Stimulated activated CD4-positive, alpha-beta T cell treated with anti-CD3 and anti-CD28 coated beads, TNF-alpha, amount 100 ng/mL, for 1 hour (primary cell): ENCODE results near the gene SGF29.
"Not testable (repeated sequence)": the region's sequence is repeated elsewhere in the genome, so short reads cannot be mapped to it uniquely, and the experiment has no call there.

Experiments
- DNase-seq, 3 donors: peaks; one replicate each; pipeline ENCODE4 v3.0.0-alpha.2; 2020; ENCODE audit warnings: low read depth in 3 of 3, low spot score in 1 of 3

SGF29 gene

DNA sequence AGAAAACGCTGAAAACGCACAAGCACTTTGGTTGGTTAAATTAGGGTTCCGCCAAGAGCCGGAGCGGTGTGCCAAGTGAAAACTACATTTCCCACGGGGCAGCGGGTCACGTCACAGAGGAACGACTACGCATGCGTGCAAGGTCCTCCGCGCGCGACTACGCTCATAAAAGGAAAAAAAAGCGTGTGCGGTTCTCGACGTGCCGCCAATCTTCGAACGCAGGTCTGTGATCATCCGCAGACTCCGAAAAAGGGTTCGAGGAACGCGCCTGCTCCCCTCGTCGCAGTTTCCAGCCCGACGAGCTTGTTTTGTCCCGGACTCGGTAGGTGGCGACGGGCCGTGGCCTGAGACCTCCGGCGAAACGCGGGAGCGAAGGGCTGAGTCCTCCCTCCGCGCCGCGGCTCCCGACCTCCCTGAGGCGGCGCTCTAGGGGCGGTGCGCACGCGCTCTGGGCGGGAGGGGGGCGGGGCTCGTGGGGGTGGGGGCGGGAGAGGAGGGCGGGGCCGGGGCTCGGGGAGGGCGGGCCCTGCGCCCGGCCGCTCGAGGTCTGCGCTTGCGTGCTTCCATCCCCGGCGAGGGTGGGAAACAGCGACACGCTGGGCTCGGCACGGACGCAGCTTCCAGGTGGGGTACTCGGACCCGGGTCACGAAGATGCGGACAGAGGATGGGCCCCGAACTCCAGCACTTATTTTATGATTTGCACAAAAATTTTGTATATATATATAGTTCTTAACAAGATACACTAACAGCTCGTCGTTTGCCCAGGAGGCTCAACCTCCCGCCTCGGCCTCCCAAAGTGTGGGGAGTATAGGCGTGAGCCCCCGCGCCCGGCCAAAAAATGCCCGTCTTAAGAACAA lies at the start of gene SGF29:
Gene SGF29, plus strand, starts transcription at position 145 of the 858 bp plus-strand sequence. CDS start 27,150 bp downstream, outside the sequence.
- peak; percentile 82 to 89 (median 88) for DNase-seq

DNA sequence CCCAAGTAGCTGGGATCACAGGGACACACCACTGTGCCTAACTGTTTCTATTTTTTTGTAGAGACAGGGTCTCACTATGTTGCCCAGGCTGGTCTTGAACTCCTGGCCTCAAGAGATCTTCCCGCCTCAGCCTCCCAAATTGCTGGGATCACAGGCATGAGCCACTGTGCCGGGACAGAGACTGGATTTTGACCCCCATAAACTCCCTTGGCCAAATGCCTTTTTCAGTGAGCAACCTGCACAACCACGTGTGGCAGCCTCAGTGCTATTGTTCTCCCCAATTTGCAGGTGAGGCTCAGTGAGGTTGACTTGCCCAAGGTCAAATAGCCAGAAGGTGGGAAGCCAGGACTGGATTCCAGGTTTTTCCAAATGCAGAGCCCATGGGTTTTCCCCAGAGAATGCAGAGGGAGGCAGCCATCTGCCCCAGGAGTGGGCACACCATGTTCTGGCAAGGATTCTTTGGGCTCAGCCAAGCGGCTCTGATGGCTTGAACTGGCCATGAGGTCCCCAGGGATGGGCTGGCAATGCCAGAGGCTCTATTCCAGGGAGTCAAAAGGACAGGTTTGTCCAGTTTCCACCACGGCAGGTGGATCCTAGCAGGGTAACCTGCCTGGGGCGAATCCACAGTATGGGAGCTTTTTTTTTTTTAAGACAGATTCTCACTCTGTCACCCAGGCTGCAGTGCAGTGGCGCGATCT lies 48.9 kb upstream of the SGF29 start:
- no peak for DNase-seq

- no peak for DNase-seq
These were observed 48.1 kb upstream of the SGF29 start for GRCh38 chr16:28505489-28506137.

DNA sequence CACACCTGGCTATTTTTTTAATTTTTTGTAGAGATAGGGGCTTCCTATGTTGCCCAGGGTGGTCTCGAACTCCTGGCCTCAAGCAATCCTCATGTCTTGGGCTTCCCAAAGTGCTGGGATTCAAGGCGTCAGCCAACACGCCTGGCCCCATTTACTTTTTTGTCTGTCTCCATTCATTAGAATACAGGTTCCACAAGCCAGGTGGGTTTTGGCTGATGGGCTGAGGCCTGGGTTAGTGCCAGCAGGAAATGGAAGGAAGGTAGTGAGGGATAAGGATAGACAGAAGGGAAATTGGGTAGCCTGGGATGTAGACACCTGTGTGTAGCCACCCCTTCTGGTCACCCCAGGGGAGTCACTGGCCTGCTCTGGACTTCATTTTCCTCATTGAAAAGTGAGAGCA lies 42.7 kb upstream of the SGF29 start:
- DNase-seq: no peak

DNA sequence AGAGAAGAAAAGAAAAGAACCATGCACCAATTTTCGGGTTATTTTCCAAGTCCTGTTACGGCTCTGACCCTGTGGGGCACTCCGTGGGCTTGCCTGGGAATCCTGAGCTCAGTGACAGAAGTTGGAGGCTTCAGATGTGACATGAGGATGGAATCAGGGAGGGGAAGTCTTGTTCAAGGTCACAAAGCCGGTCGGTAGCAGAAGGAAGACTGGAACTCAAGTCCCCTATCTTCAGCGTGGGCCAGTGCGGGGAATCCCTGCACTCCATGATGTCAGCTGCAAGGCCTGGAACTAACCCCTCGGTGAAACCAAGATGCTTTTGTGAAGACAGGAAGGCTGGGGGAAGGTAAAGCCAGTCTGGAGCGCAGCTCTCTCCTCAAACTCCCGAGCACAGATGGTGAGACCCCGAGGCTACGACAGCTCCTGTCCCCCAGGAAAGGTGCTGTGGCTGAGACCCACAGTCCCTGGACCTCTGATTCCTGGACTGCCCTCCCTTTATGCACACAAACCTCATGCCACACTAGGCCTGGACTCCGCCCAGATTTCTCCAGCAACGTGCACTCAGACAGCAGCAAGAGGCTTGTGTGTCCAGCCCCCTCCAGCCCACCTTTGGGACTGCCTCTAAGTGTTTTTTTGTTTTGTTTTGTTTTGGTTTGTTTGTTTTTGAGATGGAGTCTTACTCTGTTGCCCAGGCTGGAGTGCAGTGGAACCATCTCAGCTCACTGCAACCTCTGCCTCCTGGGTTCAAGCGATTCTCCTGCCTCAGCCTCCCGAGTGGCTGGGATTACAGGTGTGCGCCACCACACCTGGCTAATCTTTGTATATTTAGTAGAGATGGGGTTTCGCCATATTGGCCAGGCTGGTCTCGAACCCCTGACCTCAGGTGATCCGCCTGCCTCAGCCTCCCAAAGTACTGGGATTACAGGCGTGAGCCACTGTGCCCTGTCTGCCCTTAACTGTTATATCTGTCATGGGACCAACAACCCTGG lies 41.6 kb upstream of the SGF29 start:
- no peak for DNase-seq

GRCh38 chr16:28513484-28514181 lies 40.1 kb upstream of the SGF29 start:
- no peak for DNase-seq

DNA sequence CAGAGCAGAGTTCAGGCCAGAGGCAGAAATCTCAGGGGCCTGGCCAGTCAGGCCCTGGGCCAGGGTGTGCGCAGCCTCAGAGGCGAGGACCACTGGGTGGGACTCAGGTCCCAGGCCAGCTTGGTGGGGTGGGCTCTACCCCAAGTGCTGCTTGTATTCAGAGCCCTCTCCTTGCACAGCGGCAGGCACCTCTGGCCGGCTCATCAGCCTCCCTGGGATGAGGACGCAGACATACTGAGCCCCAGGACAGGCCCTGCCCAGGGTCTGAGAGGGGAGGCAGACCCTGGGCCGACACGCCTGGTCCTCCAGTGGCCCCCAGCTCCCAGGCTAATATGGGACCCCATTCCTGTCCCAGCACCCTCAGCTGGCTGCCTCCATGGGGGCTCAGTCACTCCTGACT lies 39.5 kb upstream of the SGF29 start:
- no peak for DNase-seq

GRCh38 chr16:28520672-28521071 lies 33.0 kb upstream of the SGF29 start:
- no peak for DNase-seq

- no peak for DNase-seq
These were observed 32.3 kb upstream of the SGF29 start for GRCh38 chr16:28521436-28521835.

- DNase-seq: no peak
These were observed 30.9 kb upstream of the SGF29 start for GRCh38 chr16:28522792-28523191.

- no peak for DNase-seq
These were observed 29.0 kb upstream of the SGF29 start for GRCh38 chr16:28524681-28525171.

- DNase-seq: no peak
These were observed 27.3 kb upstream of the SGF29 start for GRCh38 chr16:28526201-28527099.

DNA sequence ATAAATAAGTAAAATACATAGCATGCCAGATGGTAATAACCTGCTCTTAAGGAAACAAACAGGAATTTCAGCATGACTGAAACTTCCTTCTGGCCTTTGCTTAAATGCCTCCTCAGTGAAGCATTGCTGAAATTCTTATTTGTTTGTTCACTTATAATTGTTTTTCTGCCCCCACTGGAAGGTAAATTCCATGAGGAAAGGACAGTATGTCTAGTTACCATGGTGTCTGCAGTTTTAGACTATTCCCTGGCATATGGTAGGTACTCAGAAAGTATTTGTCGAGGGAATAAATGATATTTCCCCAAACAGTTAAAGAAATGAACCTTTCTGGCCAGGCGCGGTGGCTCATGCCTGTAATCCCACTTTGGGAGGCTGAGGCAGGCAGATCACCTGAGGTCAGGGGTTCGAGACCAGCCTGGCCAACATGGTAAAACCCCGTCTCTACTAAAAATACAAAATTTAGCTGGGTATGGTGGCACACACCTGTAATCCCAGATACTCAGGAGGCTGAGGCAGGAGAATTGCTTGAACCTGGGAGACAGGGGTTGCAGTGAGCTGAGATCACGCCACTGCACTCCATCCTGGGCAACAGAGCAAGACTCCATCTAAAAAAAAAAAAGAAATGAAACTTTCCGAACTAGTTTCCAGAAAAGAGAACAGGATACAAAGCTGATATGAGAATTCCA lies 26.5 kb upstream of the SGF29 start:
- DNase-seq: not testable (repeated sequence)

GRCh38 chr16:28527985-28528384 lies 25.7 kb upstream of the SGF29 start:
- DNase-seq: no peak

GRCh38 chr16:28528463-28528867 lies 25.3 kb upstream of the SGF29 start:
- DNase-seq: no peak

- no peak for DNase-seq
These were observed 24.6 kb upstream of the SGF29 start for GRCh38 chr16:28529124-28529523.

- DNase-seq: no peak
These were observed 21.7 kb upstream of the SGF29 start for GRCh38 chr16:28531777-28532744.
